GM12872 (cell line): ENCODE results near the gene UST.

Experiments
- CTCF ChIP-seq: IDR thresholded peaks from 3 replicates; pipeline ENCODE4 v1.5.1; 2011; ENCODE audit warnings: low read depth, mild to moderate bottlenecking, low read length, moderate library complexity; ENCODE audit not compliant: insufficient read depth

The UST gene

GRCh38 chr6:148996815-148997214 lies 250.0 kb downstream of the UST start:
- TF ChIP-seq CTCF = no peak

- no peak for TF ChIP-seq CTCF
Measured at GRCh38 chr6:148997865-148998264, 251.0 kb downstream of the UST start.

- TF ChIP-seq CTCF = no peak
Measured at GRCh38 chr6:148998704-148999103, 251.9 kb downstream of the UST start.

GRCh38 chr6:148999501-148999900 lies 252.7 kb downstream of the UST start:
- TF ChIP-seq CTCF = no peak

GRCh38 chr6:148999929-149000468 lies 253.2 kb downstream of the UST start:
- TF ChIP-seq CTCF = no peak

- no peak for TF ChIP-seq CTCF
Measured at GRCh38 chr6:149001422-149001821, 254.6 kb downstream of the UST start.

- no peak for TF ChIP-seq CTCF
Measured at GRCh38 chr6:149003560-149003959, 256.7 kb downstream of the UST start.
